OCI-LY1 (cell line): Measurements from ENCODE around the gene CFAP58.

Experiments
- H2AFZ ChIP-seq: fragments of 200-600 bp; sonication (generic), shearing (Covaris generic); 2 replicates; pipeline ENCODE4 v1.6.0; 2014; ENCODE audit warnings: antibody characterized with exemption, mild to moderate bottlenecking, low read length
- H3F3A ChIP-seq: fragments of 200-600 bp; sonication (generic), shearing (Covaris generic); 2 replicates; pipeline ENCODE4 v1.6.0; 2014; ENCODE audit warnings: mild to moderate bottlenecking, antibody characterized with exemption, low read length, moderate library complexity; ENCODE audit not compliant: insufficient read depth
- H3K27ac ChIP-seq: fragments of 200-600 bp; sonication (generic); 2 replicates; pipeline ENCODE4 v1.5.1; 2014; ENCODE audit warnings: low read length, mixed run types, mild to moderate bottlenecking, low read depth; ENCODE audit not compliant: poor library complexity, severe bottlenecking
- H3K27me3 ChIP-seq: fragments of 200-600 bp; sonication (generic); 2 replicates; pipeline ENCODE4 v1.6.0; 2014; ENCODE audit warnings: antibody characterized with exemption, mild to moderate bottlenecking, low read length, moderate library complexity; ENCODE audit not compliant: insufficient read depth
- H3K36me3 ChIP-seq: fragments of 200-600 bp; sonication (generic); 2 replicates; pipeline ENCODE4 v1.6.1; 2014; ENCODE audit warnings: mild to moderate bottlenecking, antibody characterized with exemption, low read length, moderate library complexity, mixed read lengths; ENCODE audit not compliant: insufficient read depth
- H3K4me1 ChIP-seq: fragments of 200-600 bp; sonication (generic); 2 replicates; pipeline ENCODE4 v1.5.1; 2014; ENCODE audit warnings: mild to moderate bottlenecking, low read length, moderate library complexity; ENCODE audit not compliant: insufficient read depth, severe bottlenecking
- H3K4me2 ChIP-seq: fragments of 200-600 bp; sonication (generic), shearing (Covaris generic); 2 replicates; pipeline ENCODE4 v1.6.1; 2014; ENCODE audit warnings: low read length
- H3K4me3 ChIP-seq: fragments of 200-600 bp; sonication (generic); 2 replicates; pipeline ENCODE4 v1.5.1; 2014; ENCODE audit warnings: low read length, low read depth, mild to moderate bottlenecking, mixed read lengths; ENCODE audit not compliant: poor library complexity, severe bottlenecking
- H3K79me2 ChIP-seq: fragments of 200-600 bp; shearing (Covaris generic); 2 replicates; pipeline ENCODE4 v1.6.1; 2016; ENCODE audit warnings: mixed run types, low read length, mixed read lengths; ENCODE audit not compliant: insufficient read depth
- H3K9ac ChIP-seq: fragments of 200-600 bp; sonication (generic), shearing (Covaris generic); 2 replicates; pipeline ENCODE4 v1.6.1; 2014; ENCODE audit warnings: mild to moderate bottlenecking, low read length, mixed read lengths
- H3K9me2 ChIP-seq: fragments of 200-600 bp; sonication (generic), shearing (Covaris generic); 2 replicates; pipeline ENCODE4 v1.6.1; 2014; ENCODE audit warnings: low read depth, mild to moderate bottlenecking, low read length, mixed read lengths
- H3K9me3 ChIP-seq: fragments of 200-600 bp; shearing (Covaris generic); 2 replicates; pipeline ENCODE4 v1.6.1; 2014; ENCODE audit warnings: low read length, mixed read lengths
- H4K20me1 ChIP-seq: fragments of 200-600 bp; sonication (generic), shearing (Covaris generic); 2 replicates; pipeline ENCODE4 v1.6.0; 2016; ENCODE audit warnings: mild to moderate bottlenecking, low read length; ENCODE audit not compliant: insufficient read depth
- EZH2 ChIP-seq: fragments of 200-600 bp; sonication (generic), shearing (Covaris generic); IDR thresholded peaks from 2 replicates; pipeline ENCODE4 v1.8.0; 2017; ENCODE audit warnings: borderline replicate concordance, mixed run types, mild to moderate bottlenecking, antibody characterized with exemption, low read length, moderate library complexity, mixed read lengths
- TF ChIP-seq, protein P1 (sequence below): fragments of 200-600 bp; sonication (generic), shearing (Covaris generic); IDR thresholded peaks from 2 replicates; pipeline ENCODE4 v1.5.1; 2017; ENCODE audit warnings: mild to moderate bottlenecking, antibody characterized with exemption, low read length, moderate library complexity, mixed read lengths

The CFAP58 gene

DNA sequence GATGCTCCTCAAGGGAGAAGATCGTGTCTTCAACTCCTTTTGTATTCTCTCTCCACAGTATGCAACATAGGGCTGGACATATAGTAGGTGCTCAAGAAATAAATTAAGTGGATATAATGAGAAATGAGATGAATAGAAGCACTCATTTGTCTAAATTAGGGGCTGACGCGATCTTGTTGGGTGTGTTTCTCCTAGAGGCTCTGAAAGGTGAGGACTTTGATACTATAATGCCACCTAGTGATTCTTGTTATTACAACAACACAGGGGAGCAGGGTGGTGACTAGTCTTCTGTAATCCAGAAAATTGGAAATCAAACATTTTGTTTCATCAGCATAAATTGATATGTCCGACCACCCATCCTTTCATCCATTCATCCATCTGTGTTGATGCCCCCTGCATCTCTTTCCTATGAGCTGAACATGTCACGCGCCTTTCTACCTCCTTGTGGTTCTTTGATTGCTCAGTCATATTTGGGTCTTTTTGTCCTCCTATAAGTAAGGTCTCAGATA, 3.5 kb upstream of the CFAP58 start:
- no peak overlapping the region for H3K4me3 ChIP-seq
- no peak overlapping the region for H2AFZ ChIP-seq
- no peaks in the 10 kb centered on the region for H3K79me2 ChIP-seq
- TF ChIP-seq EZH2: no peak
- TF ChIP-seq, protein P1, sequence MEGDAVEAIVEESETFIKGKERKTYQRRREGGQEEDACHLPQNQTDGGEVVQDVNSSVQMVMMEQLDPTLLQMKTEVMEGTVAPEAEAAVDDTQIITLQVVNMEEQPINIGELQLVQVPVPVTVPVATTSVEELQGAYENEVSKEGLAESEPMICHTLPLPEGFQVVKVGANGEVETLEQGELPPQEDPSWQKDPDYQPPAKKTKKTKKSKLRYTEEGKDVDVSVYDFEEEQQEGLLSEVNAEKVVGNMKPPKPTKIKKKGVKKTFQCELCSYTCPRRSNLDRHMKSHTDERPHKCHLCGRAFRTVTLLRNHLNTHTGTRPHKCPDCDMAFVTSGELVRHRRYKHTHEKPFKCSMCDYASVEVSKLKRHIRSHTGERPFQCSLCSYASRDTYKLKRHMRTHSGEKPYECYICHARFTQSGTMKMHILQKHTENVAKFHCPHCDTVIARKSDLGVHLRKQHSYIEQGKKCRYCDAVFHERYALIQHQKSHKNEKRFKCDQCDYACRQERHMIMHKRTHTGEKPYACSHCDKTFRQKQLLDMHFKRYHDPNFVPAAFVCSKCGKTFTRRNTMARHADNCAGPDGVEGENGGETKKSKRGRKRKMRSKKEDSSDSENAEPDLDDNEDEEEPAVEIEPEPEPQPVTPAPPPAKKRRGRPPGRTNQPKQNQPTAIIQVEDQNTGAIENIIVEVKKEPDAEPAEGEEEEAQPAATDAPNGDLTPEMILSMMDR: peak; percentile 69
- no peaks in the 10 kb centered on the region for H3F3A ChIP-seq
- no peaks in the 10 kb centered on the region for H3K9me2 ChIP-seq
- H3K4me2 ChIP-seq: peak overlapping the region; percentile 45; the same call in 1 of the 2 replicates
- no peak overlapping the region for H3K9ac ChIP-seq
- peaks cover 20% of the 10 kb centered on the region for H3K4me1 ChIP-seq
- H4K20me1 ChIP-seq: no peaks in the 10 kb centered on the region
- no peaks in the 10 kb centered on the region for H3K27me3 ChIP-seq
- no peak overlapping the region for H3K27ac ChIP-seq
- no peaks in the 10 kb centered on the region for H3K9me3 ChIP-seq
- no peaks in the 10 kb centered on the region for H3K36me3 ChIP-seq

DNA sequence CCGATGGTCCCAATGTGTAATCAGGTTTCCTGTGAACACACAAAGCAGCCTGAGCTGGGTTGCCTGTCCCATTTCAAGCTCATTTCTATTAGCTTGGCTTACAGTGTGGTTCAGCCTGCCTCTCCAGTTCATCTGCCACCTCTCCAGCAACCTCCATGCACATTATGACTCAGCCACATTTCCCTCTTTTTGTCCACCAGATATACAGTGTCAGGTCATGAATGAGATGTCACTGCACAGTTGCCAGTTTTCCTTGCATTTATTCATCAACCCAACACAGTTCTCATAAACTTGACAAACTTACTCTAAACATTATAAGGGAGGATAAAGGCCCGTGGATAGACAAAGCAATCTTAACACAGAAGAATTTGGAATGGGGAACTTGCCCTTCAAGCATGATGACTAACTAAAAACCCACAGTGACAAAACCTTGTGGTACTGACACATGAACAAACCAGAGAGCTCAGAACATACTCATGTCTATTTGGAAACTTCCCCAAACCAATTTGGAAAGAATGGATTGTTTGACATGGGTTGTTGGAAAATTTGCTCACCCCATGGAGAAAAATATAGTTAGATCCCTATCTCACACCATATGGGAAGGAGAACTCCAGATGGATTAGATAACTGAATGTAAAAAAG, 2.5 kb upstream of the CFAP58 start:
- no peaks in the 10 kb centered on the region for H4K20me1 ChIP-seq
- TF ChIP-seq EZH2: no peak
- TF ChIP-seq, protein P1: no peak
- H3K27me3 ChIP-seq: no peaks in the 10 kb centered on the region
- no peaks in the 10 kb centered on the region for H3K9me2 ChIP-seq
- no peaks in the 10 kb centered on the region for H3K36me3 ChIP-seq
- H3K27ac ChIP-seq: no peak overlapping the region
- no peaks in the 10 kb centered on the region for H3K9me3 ChIP-seq
- H3K4me1 ChIP-seq: peaks cover 20% of the 10 kb centered on the region
- H2AFZ ChIP-seq: no peak overlapping the region
- H3K4me2 ChIP-seq: no peak overlapping the region
- no peaks in the 10 kb centered on the region for H3K79me2 ChIP-seq
- H3F3A ChIP-seq: no peaks in the 10 kb centered on the region
- no peak overlapping the region for H3K9ac ChIP-seq
- H3K4me3 ChIP-seq: no peak overlapping the region

DNA sequence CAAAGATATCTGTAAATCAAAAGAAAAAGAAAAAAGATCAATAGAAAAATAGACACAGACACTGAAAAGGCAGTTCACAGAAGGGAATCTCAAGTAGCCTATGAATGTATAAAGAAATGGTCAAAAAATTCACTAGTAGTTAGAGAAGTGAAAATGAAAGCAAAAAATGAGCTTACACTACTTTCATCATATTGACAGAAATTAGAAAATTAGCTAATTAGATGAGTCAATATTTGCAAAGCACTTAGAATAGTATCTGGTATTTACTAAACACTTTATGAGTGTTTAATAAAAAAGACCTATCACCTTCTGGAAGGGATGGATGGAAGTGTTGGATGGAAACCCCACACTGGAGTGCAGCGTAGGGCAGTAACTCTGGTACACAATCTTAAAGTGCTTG, 1.7 kb upstream of the CFAP58 start:
- no peaks in the 10 kb centered on the region for H3K9me3 ChIP-seq
- no peaks in the 10 kb centered on the region for H3K36me3 ChIP-seq
- H3K9ac ChIP-seq: peak overlapping the region; percentile 16; the same call in 1 of the 2 replicates
- TF ChIP-seq, protein P1: no peak
- no peak for TF ChIP-seq EZH2
- no peaks in the 10 kb centered on the region for H3K9me2 ChIP-seq
- H3K79me2 ChIP-seq: no peaks in the 10 kb centered on the region
- peaks cover 20% of the 10 kb centered on the region for H3K4me1 ChIP-seq
- no peaks in the 10 kb centered on the region for H3K27me3 ChIP-seq
- H2AFZ ChIP-seq: no peak overlapping the region
- no peak overlapping the region for H3K4me3 ChIP-seq
- H3F3A ChIP-seq: no peaks in the 10 kb centered on the region
- H3K4me2 ChIP-seq: peak overlapping the region; percentile 42
- H4K20me1 ChIP-seq: no peaks in the 10 kb centered on the region
- no peak overlapping the region for H3K27ac ChIP-seq
